Fibroblast of skin of abdomen (primary cell): ENCODE data around the gene ENTPD8.

Experiments
- DNase-seq: peaks from one replicate; pipeline ENCODE4 v3.0.0-alpha.2; 2013

ENTPD8 gene

GRCh38 chr9:137430723-137431415 is 10.3 kb downstream of the ENTPD8 start:
- DNase-seq = no peak

- no peak for DNase-seq
These were observed 11.0 kb downstream of the ENTPD8 start for GRCh38 chr9:137429974-137430722.

GRCh38 chr9:137429546-137429890 is 11.6 kb downstream of the ENTPD8 start:
- no peak for DNase-seq

DNA sequence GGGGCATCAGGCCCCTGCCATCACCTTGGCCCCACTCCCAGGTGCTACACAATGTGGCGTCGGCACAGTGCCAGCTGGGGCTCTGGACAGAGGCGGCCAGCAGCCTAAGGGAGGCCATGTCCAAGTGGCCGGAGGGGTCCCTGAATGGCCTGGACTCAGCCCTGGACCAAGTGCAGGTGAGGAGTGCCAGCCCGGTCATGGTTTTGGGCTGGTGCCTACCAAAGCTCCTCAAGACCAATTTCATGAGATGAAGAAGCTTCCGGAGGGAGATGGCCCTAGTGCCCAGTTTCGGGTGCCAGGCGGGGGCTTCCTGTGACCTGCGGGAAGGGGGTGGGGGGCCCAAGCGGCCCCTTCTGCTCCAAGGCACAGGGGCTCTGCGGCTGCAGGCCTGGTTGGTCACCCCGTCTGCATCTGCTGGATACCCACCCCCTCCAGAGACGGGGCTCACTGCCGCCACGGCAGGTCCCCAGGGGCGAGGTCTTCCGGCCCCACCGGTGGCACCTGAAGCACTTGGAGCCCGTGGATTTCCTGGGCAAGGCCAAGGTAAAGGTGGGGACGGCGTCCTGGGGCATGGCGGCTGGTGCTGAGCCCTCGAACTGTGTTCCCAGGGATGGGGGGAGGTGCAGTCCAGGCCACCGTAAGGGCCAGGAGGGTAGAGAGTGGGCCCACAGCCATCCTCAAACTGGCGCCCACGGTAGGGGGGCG is 12.2 kb downstream of the ENTPD8 start:
- DNase-seq = no peak

- DNase-seq = no peak
These were observed 12.9 kb downstream of the ENTPD8 start for GRCh38 chr9:137428311-137428630.

DNA sequence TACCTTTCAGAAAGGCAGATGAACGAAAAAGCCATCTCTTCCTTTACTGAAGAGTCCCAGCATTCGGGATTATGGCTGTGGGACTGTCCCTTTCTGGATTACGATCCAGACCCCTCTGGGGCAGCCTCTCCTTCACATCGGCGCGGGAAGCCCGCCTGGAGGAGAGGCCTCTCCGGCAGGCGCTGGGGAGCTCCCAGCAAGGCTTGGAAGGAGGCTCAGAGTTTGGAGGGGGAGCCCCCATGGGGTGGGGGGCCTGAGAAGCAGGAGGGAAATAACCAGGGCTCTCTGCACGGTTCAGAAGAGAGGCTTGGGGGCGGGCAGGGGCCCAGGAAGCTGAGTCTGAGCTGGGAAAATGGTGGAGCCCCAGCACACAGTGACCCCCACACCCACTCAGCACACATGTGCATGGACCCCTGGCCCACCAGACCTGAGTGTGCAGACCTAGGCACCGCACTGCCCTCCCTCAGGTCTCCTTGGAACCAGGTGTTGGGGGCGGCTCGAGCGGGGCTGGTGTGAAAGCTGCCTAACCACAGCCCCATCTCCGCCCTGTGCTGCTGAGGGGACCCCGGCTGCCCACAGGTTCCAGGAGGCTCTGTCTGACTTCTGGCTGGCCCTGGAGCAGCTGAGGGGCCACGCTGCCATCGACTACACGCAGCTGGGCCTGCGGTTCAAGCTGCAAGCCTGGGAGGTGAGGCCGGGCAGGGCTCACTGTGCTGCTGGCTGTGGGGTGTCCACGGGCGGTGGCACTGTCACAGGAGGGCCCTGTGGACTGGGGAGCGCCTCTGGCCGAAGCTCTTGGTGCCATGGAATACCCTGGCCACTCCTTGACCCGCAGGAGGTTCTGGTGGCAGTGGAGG is 13.5 kb downstream of the ENTPD8 start:
- DNase-seq = no peak

GRCh38 chr9:137426018-137426681 is 15.0 kb downstream of the ENTPD8 start:
- DNase-seq = no peak

DNA sequence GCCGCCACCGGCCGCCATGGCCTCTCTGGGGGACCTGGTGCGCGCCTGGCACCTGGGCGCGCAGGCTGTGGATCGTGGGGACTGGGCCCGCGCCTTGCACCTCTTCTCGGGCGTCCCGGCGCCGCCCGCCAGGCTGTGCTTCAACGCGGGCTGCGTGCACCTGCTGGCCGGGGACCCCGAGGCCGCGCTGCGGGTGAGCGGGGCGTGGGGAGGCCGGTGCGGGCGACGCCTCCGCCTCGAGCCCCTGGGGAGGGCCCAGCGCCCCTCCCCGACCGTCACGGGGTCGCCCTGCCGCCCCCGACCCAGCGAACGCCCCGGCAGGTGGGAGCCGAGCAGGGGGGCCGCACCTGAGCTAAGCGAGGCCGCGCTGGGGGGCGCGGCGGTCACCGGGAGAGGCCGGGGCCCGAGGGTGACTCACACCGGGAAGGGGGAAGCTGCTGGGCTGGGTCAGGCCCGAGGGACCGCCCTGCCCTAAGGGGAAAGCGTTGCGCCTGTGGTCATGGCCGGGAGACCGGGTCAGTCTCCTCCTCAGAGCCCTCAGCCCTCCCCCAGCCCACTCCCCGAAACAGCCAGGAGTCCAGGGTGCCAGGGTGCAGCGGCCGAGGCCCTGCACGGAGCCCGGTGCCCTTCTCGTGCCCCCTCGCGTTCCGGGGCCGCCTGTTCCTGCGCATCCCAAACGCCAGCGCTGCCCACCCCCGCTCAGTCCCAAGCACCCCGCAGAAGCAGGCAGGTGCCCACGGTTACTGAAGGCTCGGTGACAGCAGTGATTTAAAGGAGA is 17.5 kb downstream of the ENTPD8 start:
- DNase-seq = no peak

- peak; percentile 91 for DNase-seq
These were observed 18.3 kb downstream of the ENTPD8 start, which contains the start of the genes EXD3 and NOXA1 for GRCh38 chr9:137422604-137423513. Gene EXD3 (minus strand): TSS chr9:137423162. CDS start chr9:137395357, 27,805 bp downstream. Gene NOXA1 (plus strand): TSS chr9:137423393. CDS start chr9:137423530, 137 bp downstream.

DNA sequence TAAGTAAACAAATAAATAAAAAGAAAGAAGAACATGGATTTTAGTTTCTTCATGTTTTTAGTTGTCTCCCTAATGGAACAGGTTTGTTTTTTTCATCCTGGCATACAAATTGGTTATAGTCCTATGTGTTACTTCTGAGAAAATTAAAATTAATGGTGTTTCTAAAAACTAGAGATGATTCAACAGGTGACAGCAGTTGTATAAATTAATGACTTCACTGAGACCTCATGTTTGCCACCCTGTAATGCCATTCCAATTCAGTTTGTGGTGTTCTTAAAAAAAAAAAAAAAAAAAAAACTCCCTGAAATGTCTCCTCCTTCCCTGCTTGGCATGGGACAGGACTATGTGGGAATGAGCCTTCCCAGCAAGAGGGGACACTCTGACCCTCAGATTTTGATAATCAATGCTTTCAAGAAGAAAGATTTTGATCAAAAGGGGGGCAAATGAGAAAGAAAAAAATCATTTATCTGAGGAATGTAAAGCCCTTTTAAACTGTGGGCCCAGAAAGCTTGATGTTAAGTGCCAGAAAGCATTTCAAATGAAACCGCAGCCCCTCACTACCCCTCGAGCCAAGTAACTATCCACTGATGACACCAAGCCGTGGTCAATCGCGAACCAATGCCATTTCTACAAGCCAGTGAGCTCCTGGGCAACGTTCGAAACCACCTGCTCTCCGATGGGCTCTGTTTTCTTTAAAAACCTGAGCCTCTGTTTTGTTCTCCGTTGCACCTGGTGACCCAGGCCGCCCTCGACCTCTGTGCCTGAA is 19.1 kb downstream of the ENTPD8 start:
- no peak for DNase-seq

DNA sequence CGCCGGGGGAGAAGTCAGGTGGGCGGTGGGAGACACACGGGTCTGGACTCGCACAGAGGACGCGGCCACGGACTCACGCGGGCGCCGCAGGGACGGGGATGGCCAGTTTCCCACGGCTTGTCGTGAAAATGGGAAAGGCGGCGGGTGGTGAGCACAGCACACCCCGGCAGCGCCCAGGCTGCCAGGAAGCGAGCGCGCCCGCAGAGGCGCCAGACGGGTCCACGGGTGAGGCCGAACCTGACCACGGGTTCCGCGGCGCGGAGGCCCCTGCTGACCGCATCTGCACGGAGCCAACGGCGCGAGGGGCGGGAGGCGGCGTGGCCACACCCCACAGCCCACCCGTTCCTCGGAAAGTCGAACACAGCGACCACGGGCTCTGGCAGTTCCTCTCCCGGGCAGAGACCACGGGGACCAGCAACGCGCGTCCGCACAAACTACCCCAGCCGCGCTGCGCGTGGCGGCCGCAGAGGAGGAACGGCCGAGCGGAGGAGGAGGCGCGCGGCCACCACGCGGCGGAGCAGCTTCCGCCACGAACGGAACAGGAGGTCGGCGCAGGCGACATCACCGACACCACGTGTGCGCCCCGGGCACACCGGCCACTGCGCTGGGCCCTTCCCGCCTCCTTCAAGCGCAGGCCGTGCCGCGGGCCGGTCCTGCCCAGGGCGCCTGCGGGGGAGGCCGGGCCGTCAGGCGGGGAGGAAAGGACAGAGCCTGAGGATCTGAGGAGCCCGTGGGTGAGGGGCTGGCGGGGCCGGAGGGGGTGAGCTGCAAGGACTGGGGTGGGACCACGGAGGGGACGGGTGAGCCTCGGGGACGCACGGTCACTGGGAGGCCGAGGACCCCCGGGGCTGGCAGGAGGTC is 23.8 kb downstream of the ENTPD8 start:
- no peak for DNase-seq

GRCh38 chr9:137416563-137417151 is 24.5 kb downstream of the ENTPD8 start:
- DNase-seq = no peak

DNA sequence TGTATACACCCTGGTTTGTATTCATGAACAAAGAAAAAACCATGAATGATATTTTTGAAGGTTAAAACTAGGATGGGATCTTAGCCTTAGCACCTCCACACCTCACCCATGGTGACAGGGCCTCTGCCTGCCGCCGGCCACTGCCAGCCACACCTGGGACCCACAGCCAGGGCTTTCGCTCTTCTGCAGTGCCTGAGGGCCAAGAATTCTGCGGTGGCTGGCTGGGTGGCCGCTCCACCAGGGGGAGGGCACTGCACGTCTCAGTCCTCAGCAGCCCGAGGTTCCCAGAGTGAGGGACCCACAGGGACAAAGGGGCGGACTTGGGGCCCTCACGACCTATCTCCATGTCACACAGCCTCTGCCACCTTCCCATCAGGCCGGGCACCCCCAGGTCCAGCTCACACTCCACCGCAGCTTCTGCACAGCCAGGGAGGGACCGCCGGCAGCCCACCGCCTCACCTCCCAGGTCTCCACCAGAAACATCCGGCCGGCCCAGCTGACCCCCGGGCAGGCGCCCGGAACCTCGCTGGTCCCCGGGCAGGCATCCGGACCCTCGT is 25.1 kb downstream of the ENTPD8 start:
- DNase-seq = no peak

DNA sequence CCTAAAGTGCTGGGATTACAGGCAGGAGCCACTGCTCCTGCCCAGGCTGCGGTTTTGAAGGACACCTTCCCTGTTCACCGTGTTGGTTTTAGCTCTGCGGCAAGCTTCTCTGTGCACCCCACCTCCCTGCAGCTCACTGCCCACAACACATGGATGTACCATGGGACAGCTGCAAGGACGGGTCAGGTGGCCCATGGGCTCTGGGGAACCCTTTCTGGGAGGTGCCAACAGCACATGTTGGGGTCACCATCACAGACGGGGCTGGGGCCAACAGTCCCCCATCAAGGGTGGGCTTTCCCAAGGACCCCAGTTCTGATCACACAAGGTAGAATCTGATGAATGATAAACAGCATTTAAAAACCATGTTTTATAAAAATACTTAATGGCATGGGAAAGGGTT is 25.7 kb downstream of the ENTPD8 start:
- DNase-seq = no peak

DNA sequence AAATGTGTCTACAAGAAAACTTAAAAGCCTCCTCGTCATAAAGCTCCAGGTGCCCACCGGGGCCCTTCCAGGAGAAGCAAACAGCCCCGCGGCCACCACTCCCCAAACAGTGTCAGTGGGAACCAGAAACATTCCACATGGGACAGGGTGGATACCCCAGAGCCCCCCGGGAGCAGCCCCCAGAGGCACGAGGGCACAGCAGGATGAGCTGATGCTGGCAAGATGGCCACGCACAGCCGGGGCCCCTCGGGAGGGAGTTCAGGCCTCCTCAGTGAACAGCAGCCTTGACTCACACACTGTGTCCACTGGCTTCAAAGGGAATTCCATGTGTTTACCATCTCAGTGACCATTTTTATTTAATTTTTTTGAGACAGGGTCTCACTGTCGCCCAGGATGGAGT is 28.7 kb downstream of the ENTPD8 start:
- no peak for DNase-seq

- DNase-seq = peak; percentile 87
These were observed 29.3 kb downstream of the ENTPD8 start for GRCh38 chr9:137411645-137412380.

GRCh38 chr9:137411260-137411644 is 29.9 kb downstream of the ENTPD8 start:
- DNase-seq = no peak
